Aorta (tissue), 5 donors: Measurements from ENCODE around the gene GRIK2. TPM values are rescaled to one million over a fixed set of nuclear protein-coding genes. Genes with fewer than 3 reads are reported as not detected.
"Not testable (repeated sequence)": the region's sequence is repeated elsewhere in the genome, so short reads cannot be mapped to it uniquely, and the experiment has no call there.

Source experiments
- ATAC-seq: fragments of 200-7000 bp; cut with Tn5 transposase; one replicate; pipeline ENCODE4 v1.9.1; 2022; ENCODE audit warnings: moderate library complexity; ENCODE audit not compliant: low FRiP score
- DNase-seq, 2 donors: peaks; one replicate each; pipeline ENCODE4 v3.0.0-alpha.2; 2020
- H3K27ac ChIP-seq, 2 donors: one replicate each; pipeline ENCODE4 v1.5.1; 2013; ENCODE audit warnings: low read length in 2 of 2, mild to moderate bottlenecking in 2 of 2, moderate library complexity in 2 of 2, control low read depth in 1 of 2, inconsistent platforms in 1 of 2, low read depth in 1 of 2
- H3K27me3 ChIP-seq, 2 donors: one replicate each; pipeline ENCODE4 v1.6.1; 2013; ENCODE audit warnings: control low read depth in 1 of 2, low read length in 1 of 2, mild to moderate bottlenecking in 1 of 2, moderate library complexity in 1 of 2; ENCODE audit not compliant: insufficient read depth in 2 of 2, control insufficient read depth in 1 of 2
- H3K36me3 ChIP-seq, 2 donors: one replicate each; pipeline ENCODE4 v1.6.1; 2013; ENCODE audit warnings: control low read depth in 1 of 2, low read length in 1 of 2, mild to moderate bottlenecking in 1 of 2; ENCODE audit not compliant: insufficient read depth in 2 of 2, control insufficient read depth in 1 of 2
- H3K4me1 ChIP-seq, 2 donors: one replicate each; pipeline ENCODE4 v1.6.1; 2013; ENCODE audit warnings: low read length in 2 of 2, control low read depth in 1 of 2, mild to moderate bottlenecking in 1 of 2, moderate library complexity in 1 of 2; ENCODE audit not compliant: insufficient read depth in 2 of 2, control insufficient read depth in 1 of 2
- H3K4me3 ChIP-seq, 2 donors: one replicate each; pipeline ENCODE4 v1.5.1; 2013; ENCODE audit warnings: low read length in 2 of 2, control low read depth in 1 of 2, mild to moderate bottlenecking in 1 of 2
- H3K9me3 ChIP-seq: one replicate; pipeline ENCODE4 v1.6.1; 2013; ENCODE audit warnings: mild to moderate bottlenecking, low read length; ENCODE audit not compliant: control insufficient read depth
- WGBS, 2 donors: extraction: QIAGEN DNeasy Blood & Tissue Kit; methylation state at CpG; one replicate each; pipeline ENCODE4 v1.1.7; 2013; 5-methylcytosine and 5-hydroxymethylcytosine counted together
- intact Hi-C, 2 donors: fragments of 100-400 bp; cut with DNase I; formaldehyde crosslinking; loops; one replicate each; pipeline versions ENCODE4 v1.14.2 to v1.15.0; 2022
- long read RNA-seq, 2 donors: library from polyadenylated mRNA; unstranded; transcript quantifications; one replicate each; pipeline ENCODE4 v2.0.0, GENCODE V29; 2020 to 2021
- polyA plus RNA-seq, 2 donors: library from polyadenylated mRNA; stranded (reverse); fragments of 200-250 nt; gene quantifications; one replicate each; pipeline ENCODE4 v1.2.3, GENCODE V29; 2013
- total RNA-seq, 2 donors: library from RNA; stranded (reverse); fragmentation: NEBNext Ultra II Directional; extraction: Animal tissue kit (Norgen Biotek cat#: 25700); gene quantifications; one replicate each; pipeline ENCODE4 v1.2.1, GENCODE V29; 2021
- donor health status: healthy with polysubstance abuse.
- donor health status: Bipolar disorder and iron deficiency.
- donor health status: DM: no; HTN: no; CAD: no.
- donor health status: DM: no; HTN: no; CAD: no.
- donor health status: DM: yes; HTN: yes; CAD: no.

Gene GRIK2
- total RNA-seq (1 to 10 TPM; 2.3 to 3.0 TPM), polyA plus RNA-seq (under 1 TPM in 1 of 2 donors, not detected in 1; 0.82 TPM)
- long read RNA-seq, donor 1: 0 reads
- long read RNA-seq, donor 2: 0 reads

DNA sequence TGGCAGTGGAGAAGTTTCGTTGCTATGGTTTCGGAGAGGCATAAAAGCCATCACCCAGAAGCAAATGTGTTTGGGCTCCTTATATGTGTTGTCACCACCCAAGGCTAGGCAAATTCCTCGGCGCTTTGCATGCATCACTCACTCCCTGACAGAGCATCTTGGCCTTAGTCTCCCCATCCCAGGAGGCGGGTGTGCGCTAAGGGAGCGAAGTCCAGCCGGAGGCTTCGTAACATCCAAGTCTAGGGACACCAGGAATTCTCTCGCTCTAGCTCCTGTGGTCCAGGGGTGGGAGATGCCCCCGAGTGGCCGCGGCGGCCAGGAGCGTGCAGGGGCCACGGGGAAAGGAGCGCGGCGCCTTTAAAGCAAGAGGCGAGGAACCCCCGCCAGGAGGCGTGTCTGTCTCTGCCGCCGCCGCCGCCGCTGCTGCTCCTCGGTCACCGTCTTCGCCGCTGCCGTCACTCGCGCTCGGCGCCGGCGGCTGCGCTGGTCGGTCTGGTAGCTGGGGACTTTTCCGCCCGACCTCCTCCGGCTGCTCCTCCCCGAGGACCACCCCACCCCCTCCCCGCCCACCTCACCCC lies at the start of gene GRIK2:
Gene GRIK2, plus strand, starts transcription at position 458 of the 578 bp plus-strand sequence.
- peak in 1 of 2 donors; percentile 75 for DNase-seq
- WGBS, 2 donors: 1% methylated on average over 38 to 45 of the region's 45 CpGs
- peaks cover 0 to 2% of the 10 kb centered on the region in 2 donors for H3K27me3 ChIP-seq
- H3K9me3 ChIP-seq: peaks cover 3% of the 10 kb centered on the region
- no peak for ATAC-seq
- no peaks in the 10 kb centered on the region for H3K4me1 ChIP-seq
- no peaks in the 10 kb centered on the region for H3K36me3 ChIP-seq
- peak within 1 kb of the TSS; percentile 31 to 33 for H3K4me3 ChIP-seq
- no peak within 1 kb of the TSS for H3K27ac ChIP-seq
- intact Hi-C loops: no loop called here

DNA sequence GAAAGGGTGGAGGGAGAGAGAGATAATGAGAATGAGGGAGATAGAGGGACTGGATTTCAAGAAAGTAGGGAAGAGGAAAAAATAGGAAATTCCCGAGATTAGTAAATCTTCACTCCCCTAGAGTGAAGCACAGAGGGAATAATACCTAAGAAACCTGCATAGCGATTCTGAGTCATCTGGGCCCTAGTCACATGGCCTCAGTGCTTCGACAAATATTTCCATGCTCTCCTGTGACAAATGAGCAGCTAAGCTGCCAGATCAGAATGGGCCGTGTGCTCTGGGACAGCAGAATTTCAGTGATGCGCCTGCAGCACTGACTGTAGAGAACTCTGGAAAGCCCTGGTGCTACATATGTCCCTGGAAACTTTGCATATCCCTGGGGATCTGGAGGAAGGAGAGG lies 48.6 kb upstream of the GRIK2 start:
- Histone ChIP-seq H3K4me1 (no peaks in the 10 kb centered on the region), H3K27me3 (no peaks in the 10 kb centered on the region), H3K36me3 (no peaks in the 10 kb centered on the region), H3K9me3 (peaks cover 2% of the 10 kb centered on the region), H3K27ac (no peak overlapping the region), H3K4me3 (no peak overlapping the region)
- ATAC-seq (no peak), DNase-seq (no peak)
- intact Hi-C loops: no loop called here
- 64 to 71% methylated on average over 5 of the region's 5 CpGs for WGBS, 2 donors

DNA sequence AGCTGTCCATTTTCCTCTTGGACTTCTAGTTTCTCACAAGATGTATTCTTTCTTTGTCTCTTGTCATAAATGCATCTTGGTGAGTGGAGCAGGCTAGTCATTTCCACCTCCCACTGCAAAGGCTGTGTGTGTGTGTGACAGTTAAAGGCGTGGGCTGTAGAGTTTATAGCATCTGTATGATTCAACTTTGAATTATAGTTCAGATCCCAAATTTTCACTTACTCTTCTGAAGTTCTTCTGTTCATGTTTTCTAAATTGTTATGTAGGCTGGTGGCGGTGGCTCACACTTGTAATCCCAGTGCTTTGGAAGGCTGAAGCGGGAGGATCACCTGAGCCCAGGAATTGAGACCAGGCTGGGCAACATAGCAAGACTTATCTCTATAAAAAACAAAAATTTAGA lies 44.7 kb upstream of the GRIK2 start:
- WGBS, 2 donors: 94% methylated on average over 3 of the region's 3 CpGs

DNA sequence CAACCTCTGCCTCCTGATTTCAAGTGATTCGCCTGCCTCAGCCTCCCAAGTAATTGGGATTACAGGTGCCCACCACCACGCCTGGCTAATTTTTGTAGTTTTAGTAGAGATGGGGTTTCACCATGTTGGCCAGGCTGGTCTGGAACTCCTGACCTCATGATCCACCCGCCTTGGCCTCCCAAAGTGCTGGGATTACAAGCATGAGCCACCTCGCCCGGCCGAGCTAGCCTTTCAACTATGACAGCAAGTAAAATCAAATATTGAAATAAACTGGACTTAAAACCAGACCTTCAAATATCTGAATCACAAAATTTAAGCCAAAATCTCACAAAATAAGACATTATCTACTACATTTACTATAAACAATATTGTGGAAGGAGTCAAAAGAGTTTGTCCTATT lies 42.9 kb upstream of the GRIK2 start:
- ATAC-seq, H3K27ac ChIP-seq, H3K36me3 ChIP-seq, H3K27me3 ChIP-seq, H3K9me3 ChIP-seq, H3K4me3 ChIP-seq, DNase-seq, intact Hi-C loops, H3K4me1 ChIP-seq: not testable (repeated sequence)
- WGBS, 2 donors: 94 to 96% methylated on average over 6 of the region's 6 CpGs

More for the DNA sequence above, 44.7 kb upstream of the GRIK2 start:
- intact Hi-C loops: no loop called here
- no peaks in the 10 kb centered on the region for H3K4me1 ChIP-seq
- ATAC-seq (no peak), DNase-seq (no peak)
- no peaks in the 10 kb centered on the region for H3K27me3 ChIP-seq
- no peaks in the 10 kb centered on the region for H3K36me3 ChIP-seq
- H3K9me3 ChIP-seq: no peaks in the 10 kb centered on the region
- no peak overlapping the region for H3K4me3 ChIP-seq
- no peak overlapping the region for H3K27ac ChIP-seq

DNA sequence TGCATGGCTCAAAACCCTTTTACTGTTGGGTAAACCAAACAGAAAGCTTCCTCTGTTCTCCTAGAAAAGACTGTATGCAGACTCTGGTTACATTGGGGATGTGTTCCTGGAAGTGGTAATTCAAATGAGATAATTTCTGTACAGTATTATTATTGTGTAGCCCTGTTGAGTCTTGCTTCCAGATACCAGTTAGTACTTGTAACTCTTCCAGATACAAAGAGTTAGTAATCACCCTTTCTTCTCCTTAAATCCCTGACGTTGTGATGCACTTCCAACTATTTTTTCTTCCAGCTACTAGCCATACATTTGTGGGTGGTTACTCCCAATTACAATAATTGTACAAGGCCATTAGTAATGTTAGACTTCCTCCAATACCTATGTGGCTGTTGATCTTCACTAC lies 42.3 kb upstream of the GRIK2 start:
- H3K9me3 ChIP-seq: no peaks in the 10 kb centered on the region
- H3K4me3 ChIP-seq: no peak overlapping the region
- WGBS, 2 donors: 87 to 91% methylated on average over 1 of the region's 1 CpG
- H3K27ac ChIP-seq: no peak overlapping the region
- DNase-seq (no peak), ATAC-seq (no peak)
- no peaks in the 10 kb centered on the region for H3K27me3 ChIP-seq
- no peaks in the 10 kb centered on the region for H3K4me1 ChIP-seq
- no peaks in the 10 kb centered on the region for H3K36me3 ChIP-seq
- intact Hi-C loops: no loop called here

DNA sequence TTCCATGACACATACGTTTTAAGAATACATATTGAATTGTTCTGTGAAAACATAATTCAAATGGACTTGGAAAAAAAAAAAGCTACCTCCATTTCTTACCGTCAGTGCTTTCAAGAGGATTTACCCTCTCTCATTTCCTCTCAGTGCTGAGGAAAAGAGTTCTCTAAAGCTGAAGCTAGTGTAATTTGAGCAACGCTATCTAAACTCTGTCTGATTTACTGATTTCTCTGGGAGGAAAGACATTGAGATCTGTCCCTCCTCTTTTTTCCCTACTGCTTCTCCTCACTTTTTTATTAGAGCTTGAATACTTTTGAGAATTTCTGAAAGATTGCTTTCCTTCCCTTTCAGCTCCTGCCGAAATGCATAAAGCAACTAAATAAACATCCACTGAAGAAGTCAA lies 41.2 kb upstream of the GRIK2 start:
- H3K4me3 ChIP-seq: no peak overlapping the region
- H3K27ac ChIP-seq: no peak overlapping the region
- ATAC-seq: no peak
- H3K9me3 ChIP-seq: no peaks in the 10 kb centered on the region
- no peaks in the 10 kb centered on the region for H3K4me1 ChIP-seq
- H3K36me3 ChIP-seq: no peaks in the 10 kb centered on the region
- intact Hi-C loops: no loop called here
- 21 to 32% methylated on average over 4 of the region's 4 CpGs for WGBS, 2 donors
- no peaks in the 10 kb centered on the region for H3K27me3 ChIP-seq
- no peak for DNase-seq

DNA sequence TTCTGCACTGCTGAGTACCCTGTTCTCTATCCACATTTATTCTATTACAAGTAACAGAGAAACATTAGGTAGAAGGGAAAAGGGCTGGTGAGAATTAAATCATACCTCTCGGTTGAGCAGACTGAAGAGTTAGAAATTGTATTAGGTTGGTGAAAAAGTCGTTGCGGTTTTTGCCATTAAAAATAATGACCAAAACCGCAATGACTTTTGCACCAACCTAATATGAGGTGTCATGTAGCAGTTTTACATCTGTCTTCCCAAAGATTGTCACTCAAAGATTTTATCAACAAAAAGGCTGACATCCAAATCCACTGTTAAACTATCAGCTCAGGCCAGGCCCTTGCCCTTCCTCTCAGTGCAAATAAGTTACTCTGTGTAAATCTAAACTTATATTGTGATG lies 28.3 kb upstream of the GRIK2 start:
- no peak for DNase-seq
- intact Hi-C loops: no loop called here
- Histone ChIP-seq H3K36me3 (no peaks in the 10 kb centered on the region), H3K4me3 (no peak overlapping the region), H3K4me1 (no peaks in the 10 kb centered on the region), H3K27ac (no peak overlapping the region), H3K27me3 (no peaks in the 10 kb centered on the region), H3K9me3 (no peaks in the 10 kb centered on the region)
- 73 to 76% methylated on average over 4 of the region's 4 CpGs for WGBS, 2 donors
- no peak for ATAC-seq

DNA sequence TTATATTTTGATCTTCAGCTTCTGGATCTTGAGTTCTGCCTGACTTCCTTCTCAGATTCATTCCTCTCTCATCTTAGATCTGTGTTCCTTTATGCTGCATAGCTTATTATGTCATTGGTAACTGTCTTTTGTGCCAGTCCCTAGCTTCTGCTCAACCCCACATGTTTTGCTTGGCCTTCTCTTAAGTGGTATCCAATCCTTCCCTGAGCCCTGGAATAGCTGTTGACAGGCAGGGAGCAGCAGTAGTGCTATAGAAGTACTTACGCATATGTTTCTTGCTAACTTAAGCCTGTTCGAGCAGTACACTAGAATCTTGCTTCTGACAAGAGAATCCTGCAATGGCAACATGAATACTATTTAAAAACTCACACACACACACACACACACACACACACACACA lies 13.6 kb upstream of the GRIK2 start:
- DNase-seq (no peak), ATAC-seq (no peak)
- H3K27me3 ChIP-seq: peaks cover 0 to 1% of the 10 kb centered on the region in 2 donors
- H3K9me3 ChIP-seq: no peaks in the 10 kb centered on the region
- no peaks in the 10 kb centered on the region for H3K4me1 ChIP-seq
- H3K27ac ChIP-seq: no peak overlapping the region
- WGBS, 2 donors: 61 to 70% methylated on average over 2 of the region's 2 CpGs
- H3K4me3 ChIP-seq: no peak overlapping the region
- H3K36me3 ChIP-seq: no peaks in the 10 kb centered on the region
- intact Hi-C loops: no loop called here

DNA sequence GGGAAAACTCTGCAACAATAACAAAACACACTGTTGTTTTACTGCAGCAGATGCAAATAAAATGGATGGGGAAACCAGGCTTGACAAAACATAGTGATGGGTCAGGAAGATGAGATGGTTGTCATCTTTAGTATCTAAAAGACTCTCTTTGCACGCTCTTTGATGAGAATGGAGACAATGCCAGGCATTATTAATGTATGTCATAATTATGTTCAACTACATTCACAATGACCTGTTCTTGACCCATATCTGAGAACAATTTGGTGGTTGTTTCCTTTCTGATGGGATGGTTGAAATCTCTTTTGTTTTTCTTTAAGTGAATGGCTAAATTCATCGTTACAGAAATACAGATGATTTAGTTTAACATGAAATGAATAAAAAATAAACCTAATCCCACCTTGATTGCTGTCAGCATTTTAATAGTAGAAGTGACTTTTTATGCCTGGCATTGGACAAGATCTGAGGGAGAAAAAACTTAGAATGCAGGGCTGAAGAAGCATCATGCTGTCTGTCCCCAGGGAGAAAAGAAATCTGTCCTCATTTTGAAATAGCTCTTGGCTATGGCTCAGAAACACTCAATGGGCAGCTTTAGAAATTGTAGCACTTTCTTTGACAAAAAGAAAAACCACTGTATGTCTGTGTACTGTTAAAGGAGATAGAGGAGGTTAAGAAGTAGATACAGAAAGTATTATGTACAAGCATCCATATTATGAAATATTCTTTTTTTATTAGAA lies 12.4 kb upstream of the GRIK2 start:
- H3K4me3 ChIP-seq: no peak overlapping the region
- peaks cover 0 to 1% of the 10 kb centered on the region in 2 donors for H3K27me3 ChIP-seq
- ATAC-seq (no peak), DNase-seq (no peak)
- intact Hi-C loops: no loop called here
- H3K27ac ChIP-seq: no peak overlapping the region
- WGBS, 2 donors: 63 to 74% methylated on average over 2 of the region's 2 CpGs
- H3K36me3 ChIP-seq: no peaks in the 10 kb centered on the region
- no peaks in the 10 kb centered on the region for H3K9me3 ChIP-seq
- H3K4me1 ChIP-seq: no peaks in the 10 kb centered on the region
